ENCODE results near the gene ZNF385B. TPM values are rescaled to one million over a fixed set of nuclear protein-coding genes. Genes with fewer than 3 reads are reported as not detected.

The ZNF385B gene
- total RNA-seq, 4 donors from 2014 or later: 9.7 to 24.9 (median 11.4) TPM

DNA sequence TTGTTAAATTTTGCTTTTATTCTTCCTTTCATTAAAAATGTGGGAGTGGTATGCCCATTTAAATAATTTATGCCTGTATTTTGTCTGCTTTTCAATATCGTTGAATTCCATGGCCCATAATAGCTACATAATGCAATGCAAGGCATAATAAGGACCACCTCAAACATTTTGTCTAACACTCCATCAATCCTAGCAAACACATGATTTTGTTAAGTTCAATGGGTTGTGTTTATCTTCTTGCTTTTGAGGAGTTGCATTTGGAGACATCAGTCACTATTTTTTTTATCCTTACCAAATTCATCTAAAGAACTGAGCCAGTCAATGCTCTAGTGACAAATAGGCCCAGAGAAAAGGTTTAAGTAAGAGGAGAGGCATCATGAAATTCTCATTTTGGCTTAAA lies 145.5 kb downstream of the ZNF385B start:
- no peak for ATAC-seq
- in situ Hi-C loops (cut with MboI; ENCODE audit: low sequenced_read_pairs in 4 of 4): no loop called here
- intact Hi-C loops (cut with DNase I; ENCODE audit: low total_unique reads): no loop called here

DNA sequence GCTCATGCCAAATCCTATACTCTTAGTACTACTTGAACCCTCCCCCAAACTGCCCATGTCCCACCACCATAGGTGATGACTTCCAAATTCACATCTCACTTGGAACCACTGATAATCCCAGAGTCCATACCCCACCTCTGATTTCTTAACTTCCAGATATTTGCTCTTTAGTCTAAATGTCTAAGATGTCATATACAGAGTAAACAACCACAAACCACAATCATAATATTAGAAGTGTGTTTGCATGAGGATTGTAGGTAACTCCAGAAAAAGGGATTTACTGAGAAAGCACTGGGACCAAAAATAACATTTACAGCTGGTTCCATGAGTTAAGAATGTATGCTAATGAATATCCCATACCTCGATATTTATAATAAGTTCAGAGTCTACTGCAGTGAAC lies 146.2 kb downstream of the ZNF385B start:
- DNase-seq (no peak), ATAC-seq (no peak)
- intact Hi-C loops (cut with DNase I; ENCODE audit: low total_unique reads): no loop called here

More for the DNA sequence above, 145.5 kb downstream of the ZNF385B start:
- H3K4me1 ChIP-seq: no peaks in the 10 kb centered on the region
- TF ChIP-seq, protein P1, sequence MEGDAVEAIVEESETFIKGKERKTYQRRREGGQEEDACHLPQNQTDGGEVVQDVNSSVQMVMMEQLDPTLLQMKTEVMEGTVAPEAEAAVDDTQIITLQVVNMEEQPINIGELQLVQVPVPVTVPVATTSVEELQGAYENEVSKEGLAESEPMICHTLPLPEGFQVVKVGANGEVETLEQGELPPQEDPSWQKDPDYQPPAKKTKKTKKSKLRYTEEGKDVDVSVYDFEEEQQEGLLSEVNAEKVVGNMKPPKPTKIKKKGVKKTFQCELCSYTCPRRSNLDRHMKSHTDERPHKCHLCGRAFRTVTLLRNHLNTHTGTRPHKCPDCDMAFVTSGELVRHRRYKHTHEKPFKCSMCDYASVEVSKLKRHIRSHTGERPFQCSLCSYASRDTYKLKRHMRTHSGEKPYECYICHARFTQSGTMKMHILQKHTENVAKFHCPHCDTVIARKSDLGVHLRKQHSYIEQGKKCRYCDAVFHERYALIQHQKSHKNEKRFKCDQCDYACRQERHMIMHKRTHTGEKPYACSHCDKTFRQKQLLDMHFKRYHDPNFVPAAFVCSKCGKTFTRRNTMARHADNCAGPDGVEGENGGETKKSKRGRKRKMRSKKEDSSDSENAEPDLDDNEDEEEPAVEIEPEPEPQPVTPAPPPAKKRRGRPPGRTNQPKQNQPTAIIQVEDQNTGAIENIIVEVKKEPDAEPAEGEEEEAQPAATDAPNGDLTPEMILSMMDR (IDR thresholded peaks at IDR 0.05 in 4 of 5, conservative IDR thresholded peaks at IDR 0.05 in 1 of 5): no peak
- no peak for TF ChIP-seq POLR2A (IDR thresholded peaks at IDR 0.05)
- H3K27ac ChIP-seq: no peak overlapping the region
- H3K9me3 ChIP-seq: no peaks in the 10 kb centered on the region
- no peaks in the 10 kb centered on the region for H3K27me3 ChIP-seq
- H3K36me3 ChIP-seq: no peaks in the 10 kb centered on the region
- H3K4me3 ChIP-seq: no peak overlapping the region
- DNase-seq: no peak

DNA sequence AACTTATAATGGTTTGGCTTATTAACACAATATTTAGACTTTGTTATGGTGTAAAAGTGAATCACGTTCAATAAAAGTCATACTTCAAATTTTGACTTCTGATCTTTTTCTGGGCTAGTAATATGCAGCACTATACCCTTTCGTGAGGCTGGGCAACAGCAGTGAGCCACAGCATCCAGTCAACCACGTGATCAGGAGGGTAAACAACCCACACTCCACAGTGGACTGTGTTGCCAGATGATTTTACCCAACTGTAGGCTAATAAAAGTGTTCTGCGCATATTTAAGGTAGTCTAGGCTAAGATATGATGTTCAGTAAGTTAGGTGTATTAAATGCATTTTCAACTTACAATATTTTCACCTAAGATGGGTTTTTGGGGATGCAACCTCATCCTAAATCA lies 148.6 kb downstream of the ZNF385B start:
- DNase-seq: no peak
- no peaks in the 10 kb centered on the region for H3K9me3 ChIP-seq
- H3K27me3 ChIP-seq: no peaks in the 10 kb centered on the region
- in situ Hi-C loops (cut with MboI; ENCODE audit: low sequenced_read_pairs in 4 of 4) (no loop called here), intact Hi-C loops (cut with DNase I; ENCODE audit: low total_unique reads) (no loop called here)
- no peak overlapping the region for H3K4me3 ChIP-seq
- H3K4me1 ChIP-seq: no peaks in the 10 kb centered on the region
- no peak for TF ChIP-seq POLR2A (IDR thresholded peaks at IDR 0.05)
- TF ChIP-seq, protein P1 (IDR thresholded peaks at IDR 0.05 in 4 of 5, conservative IDR thresholded peaks at IDR 0.05 in 1 of 5): no peak
- no peak for ATAC-seq
- H3K36me3 ChIP-seq: no peaks in the 10 kb centered on the region
- H3K27ac ChIP-seq: no peak overlapping the region

More for the DNA sequence above, 146.2 kb downstream of the ZNF385B start:
- TF ChIP-seq, protein P1 (IDR thresholded peaks at IDR 0.05 in 4 of 5, conservative IDR thresholded peaks at IDR 0.05 in 1 of 5): no peak
- no peak for TF ChIP-seq POLR2A (IDR thresholded peaks at IDR 0.05)
- Histone ChIP-seq H3K9me3 (no peaks in the 10 kb centered on the region), H3K27ac (no peak overlapping the region), H3K27me3 (no peaks in the 10 kb centered on the region), H3K4me3 (no peak overlapping the region), H3K4me1 (no peaks in the 10 kb centered on the region), H3K36me3 (no peaks in the 10 kb centered on the region)
- in situ Hi-C loops (cut with MboI; ENCODE audit: low sequenced_read_pairs in 4 of 4): no loop called here

DNA sequence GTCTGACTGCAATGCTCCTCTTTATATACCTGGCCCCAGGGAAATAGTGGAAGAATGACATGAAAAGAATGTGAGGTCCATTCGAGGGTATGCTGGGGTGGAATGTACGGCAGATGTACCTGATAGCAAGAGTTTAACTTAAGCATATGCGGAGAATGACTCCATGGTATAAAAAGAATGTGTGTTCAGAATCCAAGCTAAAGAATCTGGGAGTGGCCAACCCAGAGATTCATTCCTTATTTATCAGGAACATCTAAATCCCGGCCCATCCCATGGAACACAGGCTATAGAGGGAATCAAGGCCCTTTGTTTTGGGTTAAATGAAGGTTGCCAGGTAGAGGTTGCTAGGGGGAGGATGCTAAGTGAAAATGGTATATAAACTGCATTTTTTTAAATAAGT lies 150.0 kb downstream of the ZNF385B start:
- no peaks in the 10 kb centered on the region for H3K36me3 ChIP-seq
- in situ Hi-C loops (cut with MboI; ENCODE audit: low sequenced_read_pairs in 4 of 4): no loop called here

More for the DNA sequence above, 150.0 kb downstream of the ZNF385B start:
- Histone ChIP-seq H3K4me3 (no peak overlapping the region), H3K27me3 (no peaks in the 10 kb centered on the region), H3K9me3 (no peaks in the 10 kb centered on the region), H3K27ac (no peak overlapping the region), H3K4me1 (no peaks in the 10 kb centered on the region)
- TF ChIP-seq, protein P1 (IDR thresholded peaks at IDR 0.05 in 4 of 5, conservative IDR thresholded peaks at IDR 0.05 in 1 of 5): no peak
- TF ChIP-seq POLR2A (IDR thresholded peaks at IDR 0.05): no peak
- intact Hi-C loops (cut with DNase I; ENCODE audit: low total_unique reads): no loop called here
- ATAC-seq: no peak
- DNase-seq: no peak
